K562 (cell line): ENCODE data around the gene RNF115. TPM values are rescaled to one million over a fixed set of nuclear protein-coding genes. Genes with fewer than 3 reads are reported as not detected.
A peak's percentile ranks its signal among the peaks of the same experiment; 100 is the strongest.

ENCODE experiments used
- ATAC-seq: fragments of 200-7000 bp; cut with Tn5 transposase; 3 replicates; pipeline ENCODE4 v1.9.1; 2020; ENCODE audit warnings: moderate library complexity
- BruUV-seq: library from RNA; stranded (reverse); fragments of 400-500 nt; replicated peaks from 2 replicates; lab custom pipeline; 2021; lab: Mats Ljungman, UMichigan
- CTCF ChIA-PET: fragments of 300-600 bp; formaldehyde crosslinking; extraction: SDS; loops from one replicate; lab custom pipeline; 2021; ENCODE audit warnings: low intra/inter-chr PET ratio; lab: Yijun Ruan, JAX
- POLR2A ChIA-PET: fragments of 300-600, 350-650 bp; sonication (Branson Sonifier 250); formaldehyde crosslinking; extraction: SDS; loops from one replicate; lab custom pipeline; 2021; ENCODE audit warnings: antibody characterized with exemption, inconsistent platforms; lab: Yijun Ruan, JAX
- DNase-seq, 4 experiments: peaks; one replicate each; pipeline versions ENCODE4 v3.0.0 to v3.0.0-alpha.2; 2011 to 2018; ENCODE audit warnings: low spot score in 3 of 4, mixed read lengths in 3 of 4; ENCODE audit errors: extremely low read depth in 1 of 4
- FAIRE-seq: peaks from 2 replicates; lab custom pipeline; 2011; peaks lifted over from hg19 to GRCh38; lab: Jason Lieb, UNC
- H2AFZ ChIP-seq: 2 replicates; pipeline ENCODE4 v1.6.0; 2011; ENCODE audit warnings: low read depth, low read length, control low read depth, inconsistent platforms
- H3K27ac ChIP-seq: fragments of 200-600 bp; 3 replicates; pipeline ENCODE4 v1.8.0; 2011; ENCODE audit warnings: low read depth, mild to moderate bottlenecking, control low read depth, inconsistent platforms, low read length, moderate library complexity, mixed read lengths; ENCODE audit errors: extremely low read depth
- H3K27me3 ChIP-seq, 2 experiments: fragments of 300-600 bp in 1 of 2; 2 replicates in 1 of 2; 3 replicates in 1 of 2; pipeline versions ENCODE4 v1.6.0 to v1.8.0; 2011; ENCODE audit warnings: inconsistent platforms in 2 of 2, low read length in 2 of 2, mild to moderate bottlenecking in 1 of 2, mixed read lengths in 1 of 2, moderate library complexity in 1 of 2; ENCODE audit not compliant: control insufficient read depth in 2 of 2, insufficient read depth in 2 of 2
- H3K36me3 ChIP-seq: fragments of 300-600 bp; 3 replicates; pipeline ENCODE4 v1.8.0; 2011; ENCODE audit warnings: mild to moderate bottlenecking, low read length, inconsistent platforms; ENCODE audit not compliant: control insufficient read depth, insufficient read depth
- H3K4me1 ChIP-seq, 2 experiments: fragments of 200-600 bp in 1 of 2; replicated peaks in 1 of 2; 2 replicates in 1 of 2; 3 replicates in 1 of 2; pipeline versions ENCODE4 v1.5.1 to v1.8.0; 2011; ENCODE audit warnings: inconsistent platforms in 2 of 2, low read length in 2 of 2, mild to moderate bottlenecking in 1 of 2, mixed read lengths in 1 of 2, moderate library complexity in 1 of 2; ENCODE audit not compliant: control insufficient read depth in 2 of 2, insufficient read depth in 2 of 2
- H3K4me2 ChIP-seq: 2 replicates; pipeline ENCODE4 v1.6.1; 2011; ENCODE audit warnings: low read length, control low read depth, inconsistent platforms, mixed read lengths; ENCODE audit not compliant: insufficient read depth
- H3K4me3 ChIP-seq: fragments of 200-600 bp; sonication (generic), shearing (Covaris generic); 2 replicates; pipeline ENCODE4 v1.5.1; 2016; ENCODE audit warnings: control low read depth, inconsistent platforms
- H3K79me2 ChIP-seq: fragments of 200-600 bp; 3 replicates; pipeline ENCODE4 v1.8.0; 2011; ENCODE audit warnings: low read length, inconsistent platforms; ENCODE audit not compliant: control insufficient read depth, insufficient read depth
- H3K9ac ChIP-seq, 2 experiments: 2 replicates each; pipeline versions ENCODE4 v1.6.0 to v1.6.1; 2011; ENCODE audit warnings: low read depth in 2 of 2, low read length in 2 of 2, control low read depth in 1 of 2, inconsistent platforms in 1 of 2, mild to moderate bottlenecking in 1 of 2, mixed read lengths in 1 of 2; ENCODE audit not compliant: insufficient read depth in 1 of 2
- H3K9me1 ChIP-seq: one replicate; pipeline ENCODE4 v1.6.0; 2011; ENCODE audit warnings: inconsistent platforms, mild to moderate bottlenecking, low read length, moderate library complexity; ENCODE audit not compliant: control insufficient read depth, insufficient read depth
- H3K9me3 ChIP-seq: replicated peaks from 2 replicates; pipeline ENCODE4 v1.5.1; 2011; ENCODE audit warnings: low read depth, low read length, inconsistent platforms; ENCODE audit not compliant: control insufficient read depth, insufficient read depth
- H4K20me1 ChIP-seq: replicated peaks from 2 replicates; pipeline ENCODE4 v1.6.1; 2011; ENCODE audit warnings: low read length, inconsistent platforms, mixed read lengths; ENCODE audit not compliant: control insufficient read depth, insufficient read depth
- AFF1 ChIP-seq, 2 experiments: fragments of 450-650 bp; IDR thresholded peaks; 2 replicates each; pipeline ENCODE4 v1.6.1; 2018; ENCODE audit warnings: mild to moderate bottlenecking in 2 of 2, low read depth in 1 of 2; ENCODE audit not compliant: partially characterized antibody in 2 of 2
- AFF4 ChIP-seq: sonication (generic); formaldehyde crosslinking; IDR thresholded peaks from 2 replicates; pipeline ENCODE4 v1.8.0; 2023; ENCODE audit warnings: mild to moderate bottlenecking, missing genetic modification reagents
- CBFA2T3 ChIP-seq: fragments of 450-650 bp; IDR thresholded peaks from 2 replicates; pipeline ENCODE4 v1.6.1; 2017
- HMBOX1 ChIP-seq: sonication (generic); IDR thresholded peaks from 2 replicates; pipeline ENCODE4 v1.6.1; 2016
- NCOA6 ChIP-seq: fragments of 450-650 bp; IDR thresholded peaks from 2 replicates; pipeline ENCODE4 v1.6.1; 2017; ENCODE audit warnings: mild to moderate bottlenecking
- NR2F6 ChIP-seq: fragments of 450-650 bp; formaldehyde crosslinking; IDR thresholded peaks from 2 replicates; pipeline ENCODE4 v1.4.0; 2020; ENCODE audit warnings: mild to moderate bottlenecking
- POLR2AphosphoS2 ChIP-seq: IDR thresholded peaks from 2 replicates; pipeline ENCODE4 v1.6.1; 2012; ENCODE audit warnings: low read length, improper control_type of control experiment
- POLR2H ChIP-seq: IDR thresholded peaks from 2 replicates; pipeline ENCODE4 v1.6.1; 2016; ENCODE audit warnings: missing genetic modification characterization, low read depth, mild to moderate bottlenecking, control low read depth, missing compliant biosample characterization, moderate library complexity
- TCF7L2 ChIP-seq: fragments of 150-350 bp; IDR thresholded peaks from 2 replicates; pipeline ENCODE4 v1.6.1; 2016; ENCODE audit warnings: low read depth, mild to moderate bottlenecking, low read length, moderate library complexity
- TEAD4 ChIP-seq, 2 experiments: sonication (generic) in 1 of 2; formaldehyde crosslinking in 1 of 2; IDR thresholded peaks; 2 replicates each; pipeline versions ENCODE4 v1.6.1 to v1.8.0; 2012 to 2022; ENCODE audit warnings: borderline replicate concordance in 1 of 2, inconsistent platforms in 1 of 2, low read length in 1 of 2, mild to moderate bottlenecking in 1 of 2, missing genetic modification reagents in 1 of 2
- ZNF384 ChIP-seq: IDR thresholded peaks from 2 replicates; pipeline ENCODE4 v1.6.1; 2012; ENCODE audit warnings: low read depth, low read length, improper control_type of control experiment
- WGBS: fragments of 100-300 bp; shearing (Covaris generic); methylation state at CpG from one replicate; pipeline ENCODE4 v1.1.6; 2016; ENCODE audit warnings: low coverage, mixed read lengths; ENCODE audit not compliant: insufficient coverage; ENCODE audit errors: missing lambda C conversion rate; 5-methylcytosine and 5-hydroxymethylcytosine counted together
- in situ Hi-C: fragments of 300-500 bp; cut with MboI; formaldehyde crosslinking; loops from 4 replicates; pipeline ENCODE4 v1.15.0; 2018; ENCODE audit warnings: inconsistent platforms, mixed read lengths
- intact Hi-C: fragments of 100-400 bp; cut with micrococcal nuclease; formaldehyde crosslinking; loops from 2 replicates; pipeline ENCODE4 v1.14.2; 2022
- polyA plus RNA-seq, 8 experiments: library from polyadenylated mRNA; depleted of rRNA in 4 of 8; stranded (reverse) in 5 of 8; unstranded in 3 of 8; fragments of >200 nt; fragmentation: Nextera tagmentation in 2 of 8; fragmentation: Illumina TruSeq in 1 of 8; extraction: Ambion mirVana in 2 of 8; extraction: Trizol in 1 of 8; gene quantifications; 2 replicates each; pipeline versions ENCODE4 v1.2.1 to v1.2.3, GENCODE V29; 2011 to 2014; ENCODE audit warnings: inconsistent platforms in 1 of 8, missing spikeins in 1 of 8
- total RNA-seq, 7 experiments: library from RNA; depleted of rRNA in 6 of 7; stranded (reverse); fragments of >200 nt in 6 of 7; fragmentation: Illumina TruSeq in 2 of 7; extraction: Trizol in 2 of 7; gene quantifications; 2 replicates each; pipeline versions ENCODE4 v1.2.1 to v1.2.3, GENCODE V29; 2011 to 2021; ENCODE audit warnings: low replicate concordance in 1 of 7
- TF ChIP-seq, protein P1 (sequence below): fragments of 250-450 bp; sonication (Bioruptor Pico); IDR thresholded peaks from 2 replicates; pipeline ENCODE4 v1.8.0; 2022; ENCODE audit warnings: moderate library complexity, mild to moderate bottlenecking, inconsistent platforms

RNF115 gene
- total and polyA plus RNA-seq, 9 of the 15 experiments (the other 6 are each of a cell fraction or from before 2014, with no cell fraction given) = 1.9 to 14.3 (median 9.5) TPM

DNA sequence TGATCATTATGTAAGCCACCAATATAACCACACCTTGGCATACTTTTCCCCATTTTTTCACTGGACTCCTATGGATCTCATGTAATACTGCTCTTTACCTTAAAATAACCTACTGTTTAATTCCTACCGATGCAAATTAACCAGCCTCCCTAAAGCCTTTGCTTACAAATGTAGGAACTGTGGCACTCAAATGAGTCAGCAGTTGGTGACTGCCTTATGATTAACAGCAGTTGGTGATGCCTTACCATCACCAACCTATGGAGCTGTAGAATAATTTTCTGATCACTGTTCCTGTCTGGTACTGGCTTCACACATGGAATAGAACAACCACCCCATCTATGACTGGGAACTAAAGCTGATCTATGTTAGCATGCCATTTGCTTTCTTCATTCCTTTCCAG is 13.8 kb upstream of the RNF115 start:
- Histone ChIP-seq H3K4me1 (no peaks in the 10 kb centered on the region), H2AFZ (no peak overlapping the region), H3K79me2 (no peaks in the 10 kb centered on the region), H3K9me1 (no peaks in the 10 kb centered on the region), H3K4me3 (no peak overlapping the region), H3K9ac (no peak overlapping the region), H4K20me1 (no peaks in the 10 kb centered on the region), H3K4me2 (no peak overlapping the region), H3K9me3 (no peaks in the 10 kb centered on the region), H3K27ac (no peak overlapping the region), H3K36me3 (peaks cover 96% of the 10 kb centered on the region), H3K27me3 (no peaks in the 10 kb centered on the region)
- BruUV-seq = no TSS peak
- DNase-seq (no peak), ATAC-seq (no peak), FAIRE-seq (peak; percentile 37)
- 87% methylated on average over 1 of the region's 1 CpG for WGBS
- POLR2A ChIA-PET = interaction anchor here (1.6 to 2.4 kb wide), 2 partner anchors 12 to 21 kb away, joined by 8 to 12 read pairs; partner anchors contain the start of gene PIAS3
- in situ Hi-C loops = no loop called here
- intact Hi-C loops = no loop called here
- CTCF ChIA-PET = no interaction called here
- no peak for TF ChIP-seq POLR2AphosphoS2
- no peak for TF ChIP-seq AFF4 (CRISPR knock-in tag)
- TF ChIP-seq NR2F6 (CRISPR knock-in tag) = no peak
- TF ChIP-seq, protein P1, sequence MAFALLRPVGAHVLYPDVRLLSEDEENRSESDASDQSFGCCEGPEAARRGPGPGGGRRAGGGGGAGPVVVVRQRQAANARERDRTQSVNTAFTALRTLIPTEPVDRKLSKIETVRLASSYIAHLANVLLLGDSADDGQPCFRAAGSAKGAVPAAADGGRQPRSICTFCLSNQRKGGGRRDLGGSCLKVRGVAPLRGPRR (CRISPR knock-in tag) = no peak
- no peak for TF ChIP-seq TEAD4 (IDR thresholded peaks at IDR 0.05; ENCODE audit: low read length)
- no peak for TF ChIP-seq TEAD4 (CRISPR knock-in tag; IDR thresholded peaks at IDR 0.05; ENCODE audit: borderline replicate concordance)
- TF ChIP-seq CBFA2T3 = no peak
- no peak for TF ChIP-seq NCOA6
- TF ChIP-seq POLR2H = no peak
- no peak for TF ChIP-seq HMBOX1
- no peak for TF ChIP-seq TCF7L2
- no peak for TF ChIP-seq AFF1 (IDR thresholded peaks at IDR 0.05; ENCODE audit: low read depth in 1 of 2, partially characterized antibody in 2 of 2)
- no peak for TF ChIP-seq ZNF384
